H1 (cell line): ENCODE data around the gene CACNA2D3.

ENCODE experiments used
- RAD21 ChIP-seq, 2 experiments: IDR thresholded peaks in 1 of 2; conservative IDR thresholded peaks in 1 of 2; 2 replicates each; pipeline ENCODE4 v1.6.1; 2011; ENCODE audit warnings: low read depth in 2 of 2, low read length in 2 of 2, improper control_type of control experiment in 1 of 2, inconsistent platforms in 1 of 2, mild to moderate bottlenecking in 1 of 2, moderate library complexity in 1 of 2
- SIRT6 ChIP-seq: IDR thresholded peaks from one replicate; pipeline ENCODE4 v1.7.1; 2012; ENCODE audit warnings: low read length, inconsistent platforms

- TF ChIP-seq RAD21 (IDR thresholded peaks at IDR 0.05 in 1 of 2, conservative IDR thresholded peaks at IDR 0.05 in 1 of 2; ENCODE audit: low read depth in 2 of 2, low read length in 2 of 2) (no peak), SIRT6 (no peak)
Measured at GRCh38 chr3:54905261-54905888, 783.0 kb downstream of the CACNA2D3 start.
